Neural progenitor cell (in vitro differentiated cells): ENCODE results near the gene DMKN. TPM values are rescaled to one million over a fixed set of nuclear protein-coding genes. Genes with fewer than 3 reads are reported as not detected.

ENCODE experiments used
- DNase-seq: peaks from one replicate; pipeline ENCODE4 v3.0.0-alpha.2; 2016; ENCODE audit warnings: low spot score
- H2AFZ ChIP-seq: fragments of 200-600 bp; sonication (generic); replicated peaks from 2 replicates; pipeline ENCODE4 v1.6.1; 2016; ENCODE audit warnings: antibody characterized with exemption
- H3F3A ChIP-seq: fragments of 200-600 bp; sonication (generic); 2 replicates; pipeline ENCODE4 v1.6.1; 2016; ENCODE audit warnings: antibody characterized with exemption, low read depth
- H3K27ac ChIP-seq: fragments of 200-600 bp; sonication (generic); 2 replicates; pipeline ENCODE4 v1.5.1; 2016; ENCODE audit warnings: mild to moderate bottlenecking
- H3K27me3 ChIP-seq: fragments of 200-600 bp; sonication (generic); 2 replicates; pipeline ENCODE4 v1.6.1; 2016; ENCODE audit warnings: mild to moderate bottlenecking, moderate library complexity
- H3K36me3 ChIP-seq: fragments of 200-600 bp; sonication (generic); 2 replicates; pipeline ENCODE4 v1.5.1; 2016
- H3K4me1 ChIP-seq: fragments of 200-600 bp; sonication (generic); 2 replicates; pipeline ENCODE4 v1.6.1; 2016; ENCODE audit warnings: mixed run types
- H3K4me2 ChIP-seq: fragments of 200-600 bp; sonication (generic); 2 replicates; pipeline ENCODE4 v1.6.1; 2016
- H3K4me3 ChIP-seq: fragments of 200-600 bp; sonication (generic); 2 replicates; pipeline ENCODE4 v1.5.1; 2016
- H3K79me2 ChIP-seq: fragments of 200-600 bp; sonication (generic); 2 replicates; pipeline ENCODE4 v1.6.1; 2016; ENCODE audit warnings: low read depth
- H3K9ac ChIP-seq: fragments of 200-600 bp; sonication (generic); 2 replicates; pipeline ENCODE4 v1.6.1; 2016
- H3K9me3 ChIP-seq: fragments of 200-600 bp; sonication (generic); 2 replicates; pipeline ENCODE4 v1.5.1; 2016; ENCODE audit warnings: low read depth
- H4K20me1 ChIP-seq: fragments of 200-600 bp; sonication (generic); 2 replicates; pipeline ENCODE4 v1.6.1; 2016; ENCODE audit warnings: low read depth
- H3K27ac Mint-ChIP-seq: 3 replicates; pipeline ENCODE4 v1.8.0; 2021; ENCODE audit warnings: mixed read lengths
- H3K27me3 Mint-ChIP-seq: 2 replicates; pipeline ENCODE4 v1.8.0; 2022; ENCODE audit warnings: low read depth, mild to moderate bottlenecking, inconsistent platforms, moderate library complexity, mixed read lengths; ENCODE audit not compliant: insufficient read depth
- H3K36me3 Mint-ChIP-seq: 3 replicates; pipeline ENCODE4 v1.8.0; 2021; ENCODE audit warnings: mixed read lengths
- H3K4me1 Mint-ChIP-seq: 3 replicates; pipeline ENCODE4 v1.8.0; 2021; ENCODE audit warnings: mixed read lengths
- H3K4me3 Mint-ChIP-seq: 3 replicates; pipeline ENCODE4 v1.8.0; 2021; ENCODE audit warnings: mild to moderate bottlenecking, moderate library complexity, mixed read lengths
- H3K9me3 Mint-ChIP-seq: 3 replicates; pipeline ENCODE4 v1.8.0; 2020; ENCODE audit warnings: mixed read lengths
- CTCF ChIP-seq: fragments of 200-600 bp; sonication (generic); IDR thresholded peaks from 2 replicates; pipeline ENCODE4 v1.5.1; 2017; ENCODE audit warnings: antibody characterized with exemption, mild to moderate bottlenecking
- EZH2 ChIP-seq: fragments of 200-600 bp; sonication (generic); IDR thresholded peaks from 2 replicates; pipeline ENCODE4 v1.6.1; 2017; ENCODE audit warnings: antibody characterized with exemption, mild to moderate bottlenecking, moderate library complexity
- EZH2phosphoT487 ChIP-seq: fragments of 200-600 bp; sonication (generic); IDR thresholded peaks from 2 replicates; pipeline ENCODE4 v1.6.1; 2017; ENCODE audit warnings: antibody characterized with exemption
- total RNA-seq: library from RNA; depleted of rRNA; stranded (reverse); fragments of >200 nt; gene quantifications from 2 replicates; pipeline ENCODE4 v1.2.3, GENCODE V29; 2015; ENCODE audit warnings: low replicate concordance

The DMKN gene
- total RNA-seq, 1 donor from 2014 or later: 175 TPM

GRCh38 chr19:35549174-35549788 lies 35.8 kb upstream of the DMKN start:
- H3K27me3 ChIP-seq: peaks cover 1% of the 10 kb centered on the region
- peaks cover 6% of the 10 kb centered on the region for H3K27me3 Mint-ChIP-seq
- H3K36me3 ChIP-seq: no peaks in the 10 kb centered on the region
- DNase-seq: peak; percentile 91
- peak overlapping the region; percentile 38 for H3K4me3 Mint-ChIP-seq
- peaks cover 27% of the 10 kb centered on the region for H3K79me2 ChIP-seq
- H2AFZ ChIP-seq: no peak overlapping the region
- H3K27ac Mint-ChIP-seq: peak overlapping the region; percentile 20
- H3K4me1 Mint-ChIP-seq: peaks cover 29% of the 10 kb centered on the region
- peaks cover 18% of the 10 kb centered on the region for H4K20me1 ChIP-seq
- H3K9me3 Mint-ChIP-seq: no peaks in the 10 kb centered on the region
- no peak overlapping the region for H3K4me3 ChIP-seq
- H3K27ac ChIP-seq: no peak overlapping the region
- H3F3A ChIP-seq: no peaks in the 10 kb centered on the region
- no peak overlapping the region for H3K4me2 ChIP-seq
- no peak for TF ChIP-seq EZH2phosphoT487
- TF ChIP-seq CTCF: peak; percentile 75
- TF ChIP-seq EZH2: no peak
- peaks cover 11% of the 10 kb centered on the region for H3K4me1 ChIP-seq
- H3K9me3 ChIP-seq: no peaks in the 10 kb centered on the region
- H3K36me3 Mint-ChIP-seq: peaks cover 3% of the 10 kb centered on the region
- no peak overlapping the region for H3K9ac ChIP-seq

DNA sequence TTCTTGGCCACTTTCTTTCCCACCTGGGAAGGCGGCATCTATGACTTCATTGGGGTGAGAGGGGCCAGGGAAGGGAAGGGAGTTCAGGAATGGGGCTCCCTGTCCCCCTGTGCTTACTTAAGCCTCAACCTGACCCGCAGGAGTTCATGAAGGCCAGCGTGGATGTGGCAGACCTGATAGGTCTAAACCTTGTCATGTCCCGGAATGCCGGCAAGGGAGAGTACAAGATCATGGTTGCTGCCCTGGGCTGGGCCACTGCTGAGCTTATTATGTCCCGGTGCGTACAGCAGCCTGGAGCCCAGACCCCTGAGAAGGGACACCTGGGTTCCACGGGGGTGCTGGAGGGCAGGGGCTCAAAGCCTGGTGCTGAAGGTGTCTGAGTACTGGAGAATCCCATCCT lies 33.1 kb upstream of the DMKN start:
- peaks cover 18% of the 10 kb centered on the region for H4K20me1 ChIP-seq
- no peaks in the 10 kb centered on the region for H3K27me3 ChIP-seq
- H2AFZ ChIP-seq: no peak overlapping the region
- no peak overlapping the region for H3K27ac ChIP-seq
- no peaks in the 10 kb centered on the region for H3K36me3 ChIP-seq
- H3F3A ChIP-seq: no peaks in the 10 kb centered on the region
- no peak overlapping the region for H3K9ac ChIP-seq
- Mint-ChIP-seq H3K4me1 (peaks cover 31% of the 10 kb centered on the region), H3K9me3 (no peaks in the 10 kb centered on the region), H3K36me3 (peaks cover 6% of the 10 kb centered on the region), H3K27me3 (peaks cover 2% of the 10 kb centered on the region), H3K4me3 (peak overlapping the region; percentile 91), H3K27ac (no peak overlapping the region)
- H3K4me1 ChIP-seq: peaks cover 11% of the 10 kb centered on the region
- DNase-seq: no peak
- H3K4me3 ChIP-seq: peak overlapping the region; percentile 82
- H3K4me2 ChIP-seq: peak overlapping the region; percentile 96
- peaks cover 35% of the 10 kb centered on the region for H3K79me2 ChIP-seq
- TF ChIP-seq EZH2 (no peak), CTCF (no peak), EZH2phosphoT487 (no peak)
- no peaks in the 10 kb centered on the region for H3K9me3 ChIP-seq

- Histone ChIP-seq H3K27ac (no peak overlapping the region), H3F3A (no peaks in the 10 kb centered on the region), H3K4me3 (peak overlapping the region; percentile 82), H3K27me3 (no peaks in the 10 kb centered on the region), H2AFZ (peak overlapping the region; percentile 95), H3K9me3 (no peaks in the 10 kb centered on the region), H3K4me1 (peaks cover 11% of the 10 kb centered on the region), H3K4me2 (peak overlapping the region; percentile 96), H3K36me3 (no peaks in the 10 kb centered on the region), H3K79me2 (peaks cover 35% of the 10 kb centered on the region), H4K20me1 (peaks cover 18% of the 10 kb centered on the region), H3K9ac (peak overlapping the region; percentile 87)
- H3K4me3 Mint-ChIP-seq: peak overlapping the region; percentile 91
- H3K27me3 Mint-ChIP-seq: peaks cover 2% of the 10 kb centered on the region
- no peak overlapping the region for H3K27ac Mint-ChIP-seq
- DNase-seq: no peak
- H3K4me1 Mint-ChIP-seq: peaks cover 31% of the 10 kb centered on the region
- H3K9me3 Mint-ChIP-seq: no peaks in the 10 kb centered on the region
- H3K36me3 Mint-ChIP-seq: peaks cover 6% of the 10 kb centered on the region
- no peak for TF ChIP-seq EZH2phosphoT487
- TF ChIP-seq EZH2: no peak
- no peak for TF ChIP-seq CTCF
Observed at GRCh38 chr19:35545855-35546381, 32.5 kb upstream of the DMKN start.
